HG03060 (cell line): Measurements from ENCODE around the gene C13orf46.

Experiments used
- ATAC-seq: cut with Tn5 transposase; IDR thresholded peaks from one replicate; pipeline ENCODE4 v1.9.1; 2021; ENCODE audit warnings: low read depth, moderate number of reproducible peaks; ENCODE audit not compliant: unreplicated experiment

The C13orf46 gene

DNA sequence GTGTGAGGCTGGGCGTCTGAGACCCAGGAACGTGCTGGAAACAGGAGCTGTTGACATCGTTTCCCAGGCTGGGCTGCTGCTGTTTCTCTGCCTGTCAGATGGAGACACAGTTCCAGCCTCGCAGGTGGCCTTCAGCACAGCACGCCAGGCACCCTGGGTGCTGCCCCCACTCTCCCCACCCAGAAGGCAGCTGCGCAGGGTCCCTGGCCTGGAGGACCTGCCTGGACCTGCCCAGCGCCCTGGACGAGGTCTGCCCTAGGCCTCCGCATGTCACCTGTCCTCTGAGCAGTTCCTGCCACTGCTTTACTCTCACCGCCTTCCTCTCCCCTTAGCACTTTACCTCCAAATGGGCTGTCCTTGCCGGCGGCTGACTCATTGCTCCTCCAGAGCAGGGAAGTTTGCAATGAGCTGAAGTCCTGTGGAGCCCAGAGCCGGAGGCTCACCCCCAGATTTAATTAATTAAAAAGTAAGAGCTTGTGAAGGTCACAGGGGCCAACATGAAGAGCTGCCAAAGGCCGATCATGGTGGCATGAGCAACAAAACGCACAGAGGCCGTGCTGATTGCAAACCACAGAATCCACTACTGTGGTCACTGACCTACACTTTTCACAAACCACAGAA lies 32.2 kb downstream of the C13orf46 start:
- ATAC-seq: no peak

DNA sequence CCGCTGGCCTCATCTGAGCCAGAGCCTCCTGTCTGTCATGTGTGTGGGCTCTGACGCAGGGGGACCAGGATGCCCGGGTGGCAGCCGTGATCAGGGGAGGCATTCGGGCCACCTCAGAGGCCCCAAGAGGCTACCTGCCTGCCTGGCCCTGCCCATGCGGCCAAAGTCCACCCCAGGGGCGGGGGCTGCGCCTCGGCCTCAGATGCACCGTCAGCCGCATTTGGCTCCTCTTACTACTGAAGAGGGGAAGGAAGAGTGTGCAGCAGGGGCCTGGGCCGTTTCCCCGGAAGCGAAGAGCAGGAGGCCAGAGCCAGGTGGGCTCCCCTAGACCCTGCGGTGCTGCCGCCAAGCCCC lies 34.0 kb downstream of the C13orf46 start:
- ATAC-seq: no peak

DNA sequence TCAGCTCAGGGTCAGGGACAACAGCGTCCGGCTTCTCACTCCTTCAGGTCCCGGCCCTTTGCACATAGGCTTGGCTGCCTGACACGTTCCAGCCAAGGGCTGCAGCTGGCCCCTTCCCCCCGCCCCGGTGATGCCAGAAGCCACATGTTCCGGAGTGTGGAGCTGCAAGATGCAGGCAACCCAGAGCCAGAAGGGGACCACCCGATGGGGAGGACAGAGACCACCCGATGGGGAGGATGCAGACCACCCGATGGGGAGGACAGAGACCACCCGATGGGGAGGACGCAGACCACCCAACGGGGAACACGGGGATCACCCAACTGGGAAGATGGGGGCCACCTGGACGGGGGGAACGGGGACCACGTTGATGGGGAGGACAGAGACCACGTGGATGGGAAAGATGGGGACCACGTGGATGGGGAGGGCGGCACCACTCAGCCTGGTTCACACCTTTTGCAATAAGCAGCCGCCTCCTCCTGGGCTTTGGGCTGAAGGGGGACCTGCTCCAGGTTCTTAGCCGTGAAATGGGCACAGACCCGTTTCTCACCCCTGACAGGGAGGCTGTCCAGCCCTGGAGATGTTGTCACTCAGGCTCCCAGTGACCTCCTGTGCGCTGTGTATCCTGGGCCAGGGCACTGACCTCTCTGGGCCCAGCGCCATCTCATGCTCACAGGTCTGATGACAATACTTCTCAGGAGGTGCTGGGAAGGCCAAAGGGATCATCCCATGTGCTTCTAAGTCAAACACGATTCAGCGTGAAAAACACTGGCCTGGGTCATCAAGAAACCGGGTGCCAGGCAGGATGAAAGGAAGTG lies 34.5 kb downstream of the C13orf46 start:
- no peak for ATAC-seq

DNA sequence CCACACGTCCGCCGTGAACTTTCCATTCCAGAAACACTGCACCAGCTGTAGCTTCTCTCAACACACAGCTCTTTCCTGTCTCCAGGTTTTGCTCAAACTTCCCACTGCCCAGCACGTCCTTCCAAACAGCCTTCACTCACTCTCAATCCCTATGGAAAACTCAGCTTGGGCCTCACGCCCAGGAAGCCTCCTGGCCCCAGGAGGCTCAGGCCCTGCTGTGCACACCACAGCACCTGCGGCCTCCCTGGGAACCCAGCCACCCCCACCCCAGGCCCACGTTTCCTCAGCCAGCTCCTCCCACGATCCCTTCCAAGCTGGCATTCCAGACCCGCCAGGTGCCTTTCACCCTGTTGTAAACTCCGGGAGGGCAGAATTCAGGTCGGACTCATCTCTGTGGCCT lies 35.2 kb downstream of the C13orf46 start:
- no peak for ATAC-seq

DNA sequence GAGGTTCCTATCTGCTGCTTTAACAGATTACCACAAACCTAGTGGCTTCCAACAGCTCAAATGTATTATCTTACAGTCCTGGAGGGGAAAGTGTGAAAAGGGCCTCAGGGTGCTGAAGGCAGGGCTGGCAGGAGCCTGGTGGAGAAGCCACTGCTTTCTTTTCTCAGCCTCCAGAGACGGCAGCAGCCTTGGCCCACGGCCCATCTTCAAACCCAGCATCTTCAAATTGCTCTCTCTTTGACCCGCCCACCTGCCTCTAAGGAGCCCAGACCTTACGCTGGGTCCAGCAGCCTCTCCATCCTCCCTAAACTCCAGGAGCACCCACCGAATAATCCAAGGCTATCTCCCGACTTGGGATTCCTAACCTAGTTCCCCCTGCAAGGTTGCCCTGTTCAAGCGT lies 35.6 kb downstream of the C13orf46 start:
- ATAC-seq: no peak

DNA sequence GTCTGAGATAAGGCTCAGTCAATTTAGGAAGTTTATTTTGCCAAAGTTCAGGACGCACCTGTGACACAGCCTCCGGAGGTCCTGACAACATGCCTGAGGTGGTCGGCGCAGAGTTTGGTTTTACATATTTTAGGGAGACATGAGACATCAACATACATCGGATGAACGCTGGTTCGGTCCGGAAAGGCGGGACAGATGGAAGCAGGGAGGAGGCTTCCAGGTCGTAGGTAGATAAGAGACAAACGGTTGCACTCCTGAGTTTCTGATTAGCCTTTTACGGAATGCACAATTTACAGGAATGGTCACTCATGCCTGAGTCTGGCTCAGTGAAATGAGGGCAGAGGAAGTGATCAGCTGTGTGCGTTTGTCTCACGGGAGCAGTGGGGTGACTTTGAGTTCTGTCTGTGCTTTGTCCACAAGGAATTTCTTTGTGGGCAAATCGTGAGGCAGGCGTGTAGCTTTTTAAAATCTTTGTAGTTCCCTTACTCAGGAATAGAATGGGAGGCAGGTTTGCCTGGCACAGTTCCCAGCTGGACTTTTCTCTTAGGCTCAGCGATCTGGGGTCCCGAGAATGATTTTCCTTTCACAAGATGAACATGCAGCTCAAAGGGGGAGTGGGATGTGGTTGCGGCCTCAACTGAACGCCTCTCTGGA lies 36.2 kb downstream of the C13orf46 start:
- ATAC-seq: no peak

DNA sequence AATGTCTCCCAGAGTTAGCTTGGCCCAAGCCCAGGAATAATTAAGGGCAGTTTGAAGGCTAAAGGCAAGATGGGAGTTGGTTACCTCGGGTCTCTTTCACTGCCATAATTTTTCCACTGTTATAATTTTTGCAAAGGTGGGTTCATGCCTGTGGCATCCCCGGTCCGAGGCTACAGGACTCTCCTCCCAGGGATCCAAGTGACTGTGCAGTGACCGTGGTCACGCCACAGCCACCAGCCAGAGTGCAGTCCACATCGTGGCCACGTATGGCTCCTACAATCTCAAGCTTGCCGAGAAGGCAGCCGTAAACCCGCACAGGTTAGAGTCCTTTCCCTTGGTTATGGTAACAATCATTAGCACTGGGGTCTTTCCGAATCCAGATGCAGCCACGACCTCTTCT lies 36.8 kb downstream of the C13orf46 start:
- ATAC-seq: no peak

DNA sequence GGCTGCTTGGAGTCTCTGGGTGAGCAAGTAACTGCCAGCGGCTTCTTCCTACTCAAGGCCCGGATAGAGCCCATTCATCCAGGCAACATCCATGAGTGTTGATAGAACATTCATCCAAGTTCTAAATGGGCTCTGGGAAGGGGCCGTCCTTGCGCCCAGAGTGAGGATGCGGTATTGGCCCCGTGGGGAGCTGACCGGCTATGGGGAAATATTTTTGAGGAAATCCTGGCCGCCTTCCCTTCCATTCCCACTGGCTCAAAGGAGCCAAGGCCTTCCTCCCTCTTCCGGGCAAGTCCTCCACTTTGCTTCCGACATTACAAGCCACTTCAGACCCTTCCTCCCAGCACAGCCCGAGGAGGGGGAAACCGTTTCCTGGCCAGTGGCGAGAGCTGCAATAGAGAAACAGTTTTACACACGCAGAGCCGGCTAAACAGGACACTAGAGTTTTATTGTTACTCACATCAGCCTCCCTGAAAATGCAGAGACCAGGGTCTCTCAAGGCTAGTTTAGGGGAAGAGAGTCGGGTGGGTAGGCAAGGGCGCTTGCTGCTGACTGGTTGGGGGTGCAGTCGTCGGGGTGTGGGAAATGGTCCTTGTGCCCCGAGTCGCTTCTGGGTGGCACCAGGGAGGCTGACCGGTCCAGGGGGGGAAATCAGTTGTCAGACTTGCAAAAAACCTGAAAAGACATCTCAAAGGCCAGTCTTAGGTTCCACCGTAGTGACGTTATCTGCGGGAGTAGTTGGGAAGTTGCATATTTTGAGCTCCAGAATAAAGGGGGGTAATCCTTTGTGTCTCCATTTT lies 37.5 kb downstream of the C13orf46 start:
- ATAC-seq: no peak

DNA sequence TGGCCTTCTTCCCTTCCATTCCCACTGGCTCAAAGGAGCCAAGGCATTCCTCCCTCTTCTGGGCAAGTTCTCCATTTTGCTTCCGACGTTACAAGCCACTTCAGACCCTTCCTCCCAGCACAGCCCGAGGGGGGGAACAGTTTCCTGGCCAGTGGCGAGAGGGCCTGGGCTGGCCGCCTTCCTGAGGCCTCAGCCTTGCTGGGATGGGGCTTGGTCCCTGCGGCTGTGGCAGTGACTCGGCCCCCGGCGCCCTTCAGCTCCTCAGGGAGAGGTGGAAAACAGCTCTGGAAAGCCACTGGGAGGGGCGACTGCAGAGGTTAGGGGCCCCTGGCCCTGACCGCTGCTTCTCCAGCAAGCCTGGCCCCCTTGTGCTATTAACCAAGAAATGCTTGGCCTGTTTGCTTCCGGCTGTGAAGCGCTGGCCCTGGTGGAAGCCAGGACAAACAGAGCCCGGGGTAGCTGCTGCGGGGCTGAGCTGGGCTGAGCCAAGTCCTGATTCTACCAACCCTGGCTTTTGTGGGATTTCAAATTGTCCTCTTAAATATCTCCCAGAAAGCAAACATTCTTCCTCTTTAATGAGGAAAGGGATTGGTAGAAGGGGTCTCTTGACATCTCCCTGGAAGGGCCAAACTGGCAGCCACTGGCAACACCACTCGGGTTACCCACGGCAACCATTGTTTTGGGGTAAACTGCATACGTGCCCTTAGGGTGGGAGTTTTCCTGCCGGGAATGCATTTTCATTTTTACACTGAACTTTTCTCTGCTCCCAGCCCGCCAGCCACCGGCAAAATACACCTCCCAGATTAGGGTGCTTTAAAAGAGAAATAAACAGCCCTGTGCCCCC lies 38.7 kb downstream of the C13orf46 start:
- ATAC-seq: no peak

DNA sequence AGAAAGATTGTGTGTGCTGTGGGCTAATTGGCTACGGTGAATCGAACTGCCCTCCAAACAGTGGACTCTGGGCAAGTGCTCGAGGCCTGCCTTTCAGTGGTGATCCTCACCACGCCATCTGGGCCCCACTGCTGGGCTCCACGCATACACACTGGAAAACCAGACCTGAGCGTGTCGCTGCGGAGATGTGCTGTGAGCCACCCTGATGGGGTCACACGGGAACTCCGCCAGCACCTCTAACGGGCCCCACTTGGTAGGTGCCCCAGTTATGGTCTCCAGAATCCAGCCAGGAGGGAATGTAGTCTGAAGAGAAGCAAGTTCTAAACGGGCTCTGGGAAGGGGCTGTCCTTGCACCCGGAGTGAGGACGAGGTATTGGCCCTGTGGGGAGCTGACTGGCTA lies 39.3 kb downstream of the C13orf46 start:
- ATAC-seq: no peak

DNA sequence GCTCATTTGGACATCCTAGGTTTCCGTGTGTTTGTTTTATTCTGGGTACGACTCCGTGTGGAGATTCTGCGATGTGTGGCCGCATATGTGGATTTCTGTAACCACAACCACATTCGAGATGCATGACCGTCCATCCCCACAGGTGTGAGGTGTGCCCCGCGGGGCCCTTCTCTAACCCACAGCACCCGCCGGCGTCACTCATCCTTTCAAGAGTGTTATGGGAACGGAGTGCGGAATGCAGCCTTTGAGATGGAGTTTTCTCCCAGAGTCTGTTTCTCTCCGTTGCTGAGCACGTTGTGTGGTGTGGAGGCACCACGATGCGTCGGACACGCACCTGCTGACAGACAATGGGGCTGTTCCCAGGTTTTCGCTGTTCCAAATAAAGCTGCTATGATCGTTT lies 40.0 kb downstream of the C13orf46 start:
- ATAC-seq: no peak

DNA sequence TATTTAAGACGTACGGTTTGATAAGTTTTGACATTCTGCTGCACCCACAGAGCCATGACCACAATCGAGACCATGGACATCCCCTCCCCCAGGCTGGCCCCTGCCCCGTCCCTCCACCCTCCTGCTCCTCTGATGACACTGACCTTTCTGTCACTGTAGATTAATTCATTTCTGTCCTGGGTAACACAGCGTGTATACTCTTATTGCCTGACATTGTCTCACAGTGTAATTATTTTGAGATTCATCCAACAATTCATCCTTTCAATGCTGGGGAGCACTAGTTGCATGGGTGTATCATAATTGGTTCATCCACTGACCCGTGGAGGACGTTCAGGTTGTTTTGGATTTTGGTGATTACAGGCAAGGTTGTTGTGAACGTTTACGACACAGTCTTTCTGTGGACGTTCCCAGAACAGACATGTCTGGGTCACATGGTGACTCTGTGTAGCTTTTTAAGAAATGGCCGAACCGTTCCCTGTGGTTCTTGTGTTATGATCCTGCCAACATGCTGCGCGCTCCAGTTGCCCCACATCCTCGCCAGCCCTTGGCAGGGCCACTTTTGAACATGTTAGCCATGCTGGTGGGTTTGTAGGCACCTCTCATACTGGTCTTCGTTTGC lies 41.9 kb downstream of the C13orf46 start:
- no peak for ATAC-seq

DNA sequence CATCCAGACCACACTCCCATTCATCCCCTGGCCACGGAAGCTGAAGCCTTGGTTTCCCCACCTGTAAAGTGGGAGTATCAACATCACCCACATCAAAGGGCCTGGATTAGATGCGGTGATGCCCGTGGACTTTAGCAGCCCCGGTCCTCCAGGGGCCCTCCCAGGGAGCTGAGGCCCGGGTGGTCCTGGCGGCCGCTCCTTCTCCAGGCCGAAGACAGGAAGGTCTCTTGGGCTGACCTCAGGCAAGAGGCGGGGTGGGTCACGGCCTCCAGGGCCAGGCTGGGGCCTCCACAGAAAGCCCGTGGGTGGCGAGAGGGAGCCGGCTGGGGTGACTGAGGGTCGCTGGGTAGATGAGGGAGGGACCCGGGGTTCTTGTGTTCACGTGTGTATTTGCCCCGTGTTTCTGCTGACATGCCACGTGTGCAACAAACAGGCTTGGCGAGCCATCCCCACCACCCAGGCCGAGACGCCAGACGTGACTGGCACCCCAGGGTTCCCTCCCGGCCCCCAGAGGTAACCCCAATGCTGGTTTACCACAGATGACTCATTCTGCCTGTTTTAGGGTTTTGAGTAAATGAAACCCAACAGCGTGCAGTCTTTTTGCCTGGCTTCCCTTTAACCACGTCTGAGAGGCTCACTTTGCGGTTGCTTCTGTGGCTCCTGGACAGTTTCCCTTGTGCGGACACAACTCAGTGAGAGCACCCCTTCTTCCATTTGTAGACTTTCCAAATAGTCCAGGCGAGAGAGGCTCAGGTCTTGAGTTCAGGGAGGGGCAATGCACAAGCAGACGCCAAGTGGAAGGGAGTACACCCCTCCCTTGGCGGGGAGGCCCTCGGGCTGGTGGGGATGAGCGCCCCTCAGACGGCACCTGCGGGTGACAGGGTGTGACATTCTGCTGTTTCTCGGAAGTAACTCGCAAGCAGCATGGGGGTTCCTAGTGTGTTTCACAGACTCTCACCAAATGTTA lies 42.9 kb downstream of the C13orf46 start:
- ATAC-seq: no peak

DNA sequence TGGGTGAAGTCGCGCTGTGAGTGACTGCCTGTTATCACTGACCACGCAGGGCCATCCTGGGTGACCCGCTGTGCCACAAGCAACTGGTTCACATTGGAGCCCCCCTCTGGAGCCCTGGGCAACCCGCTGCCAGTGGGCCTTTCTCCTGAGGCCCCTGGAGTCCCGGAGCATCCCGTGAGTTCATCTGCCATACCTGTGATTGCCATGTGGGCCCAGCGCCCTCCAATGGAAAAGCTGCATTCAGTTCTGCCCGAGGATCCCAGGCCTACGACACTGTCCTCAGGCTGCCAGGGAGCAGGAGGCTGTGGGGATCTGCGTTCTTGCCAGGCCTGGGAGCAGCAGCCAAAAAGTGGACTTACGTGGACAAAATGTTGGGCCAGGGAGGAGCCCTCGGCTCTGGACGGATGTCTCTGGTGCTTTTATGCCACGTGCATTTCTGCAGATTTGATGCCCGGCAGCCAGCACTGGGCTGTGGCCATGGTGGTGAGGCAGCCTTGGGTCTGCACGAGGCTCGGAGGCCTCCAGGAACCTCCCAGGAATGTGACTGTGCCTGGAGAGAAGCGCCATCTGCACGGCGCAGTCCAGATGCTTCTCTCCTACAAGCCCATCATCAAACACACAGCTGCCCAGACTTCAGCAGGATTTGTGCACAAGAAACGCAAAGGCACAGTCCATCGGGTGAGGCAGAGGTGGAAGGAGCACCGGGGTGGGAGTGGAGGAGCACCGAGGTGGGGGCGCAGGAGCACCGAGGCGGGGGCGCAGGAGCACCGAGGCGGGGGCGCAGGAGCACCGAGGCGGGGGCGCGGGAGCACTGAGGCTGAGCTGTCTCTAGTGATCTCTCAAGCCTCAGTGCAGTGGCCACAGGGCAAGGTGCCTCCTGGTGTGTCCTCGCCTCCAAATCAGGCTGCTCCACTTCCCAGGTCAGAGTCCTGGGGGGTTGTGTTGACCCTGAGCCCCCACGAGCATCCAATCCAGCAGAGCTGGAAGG lies 44.0 kb downstream of the C13orf46 start:
- no peak for ATAC-seq

DNA sequence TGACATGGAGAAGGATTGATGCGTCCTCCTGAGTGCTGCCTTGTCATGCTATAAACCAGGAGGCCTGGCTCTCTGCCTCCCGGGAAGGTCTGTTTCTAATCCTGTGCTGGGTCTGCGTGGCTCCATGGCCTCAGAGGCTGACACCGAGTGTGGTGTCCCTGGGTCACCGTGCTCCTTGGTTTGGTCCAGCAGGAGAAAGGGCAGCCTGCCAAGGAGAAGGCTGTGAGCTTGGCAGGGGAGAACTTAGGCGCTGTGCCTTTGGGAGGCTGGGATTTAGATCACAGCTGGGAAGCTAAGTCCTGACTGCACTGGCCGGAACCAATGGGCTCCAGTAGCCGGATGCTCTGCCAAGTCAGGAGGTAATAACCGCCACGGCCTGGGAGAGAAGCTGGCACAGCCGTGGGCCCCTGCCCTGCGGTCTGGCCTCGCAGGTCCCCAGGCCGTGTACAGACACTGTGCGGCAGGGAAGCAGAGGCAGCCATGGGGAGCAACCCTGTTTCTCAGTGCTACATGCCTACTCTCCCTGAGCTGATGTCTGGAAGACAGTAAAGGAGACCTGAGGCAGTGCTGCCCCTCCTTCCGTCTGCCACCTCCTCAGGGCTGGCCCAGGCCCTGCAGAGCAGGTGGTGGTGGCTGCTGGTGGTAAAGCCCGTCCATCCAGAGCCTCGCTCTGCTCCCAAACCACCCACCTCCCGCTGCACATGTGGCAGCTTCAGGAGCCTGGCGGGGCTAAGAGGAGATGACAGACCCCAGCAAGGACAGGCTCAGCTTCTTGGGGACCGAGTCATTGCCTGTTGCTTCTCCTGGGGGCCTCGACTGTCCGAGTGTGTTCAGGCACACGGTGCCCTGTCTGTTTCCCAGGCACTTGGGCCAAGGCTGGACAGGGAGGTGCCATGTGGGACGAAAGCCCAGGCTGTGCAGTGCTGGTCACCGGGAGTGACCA lies 44.9 kb downstream of the C13orf46 start:
- ATAC-seq: no peak
